GM12878 (cell line): Measurements from ENCODE around the gene MFAP2. TPM values are rescaled to one million over a fixed set of nuclear protein-coding genes. Genes with fewer than 3 reads are reported as not detected.

Source experiments
- ATAC-seq: fragments of 200-7000 bp; cut with Tn5 transposase; 3 replicates; pipeline ENCODE4 v1.9.1; 2020; ENCODE audit warnings: mild to moderate bottlenecking, moderate library complexity
- BruUV-seq: library from RNA; stranded (reverse); fragments of 400-500 nt; replicated peaks from 2 replicates; lab custom pipeline; 2021; lab: Mats Ljungman, UMichigan
- CTCF ChIA-PET: fragments of 300-600 bp; sonication (Branson Sonifier 250); formaldehyde crosslinking; extraction: SDS; loops from one replicate; lab custom pipeline; 2021; ENCODE audit warnings: inconsistent platforms; lab: Yijun Ruan, JAX
- POLR2A ChIA-PET: fragments of 350-600 bp; formaldehyde crosslinking; extraction: SDS; loops from one replicate; lab custom pipeline; 2021; ENCODE audit warnings: inconsistent platforms; lab: Charles Lee
- RAD21 ChIA-PET: fragments of 300-600 bp; sonication (Branson Sonifier 250); formaldehyde crosslinking; loops from one replicate; lab custom pipeline; 2023; ENCODE audit warnings: antibody characterized with exemption; ENCODE audit not compliant: unreplicated experiment; lab: Charles Lee
- SMC1A ChIA-PET: fragments of 300-600 bp; sonication (Branson Sonifier 250); formaldehyde crosslinking; loops from one replicate; lab custom pipeline; 2023; ENCODE audit not compliant: unreplicated experiment, uncharacterized antibody; lab: Charles Lee
- DNase-seq: peaks from one replicate; pipeline ENCODE4 v3.0.0-alpha.2; 2011; ENCODE audit warnings: low read depth, low spot score
- FAIRE-seq: peaks from 3 replicates; lab custom pipeline; 2011; peaks lifted over from hg19 to GRCh38; lab: Jason Lieb, UNC
- H2AFZ ChIP-seq: 2 replicates; pipeline ENCODE4 v1.6.0; 2011; ENCODE audit warnings: low read depth, low read length, control low read depth; ENCODE audit not compliant: control insufficient read depth
- H3K27ac ChIP-seq: 2 replicates; pipeline ENCODE4 v1.5.1; 2011; ENCODE audit warnings: control low read depth; ENCODE audit not compliant: control insufficient read depth, insufficient read depth
- H3K27me3 ChIP-seq, 2 experiments: replicated peaks in 1 of 2; 2 replicates each; pipeline versions ENCODE4 v1.6.0 to v1.6.1; 2011; ENCODE audit warnings: low read length in 1 of 2; ENCODE audit not compliant: control insufficient read depth in 2 of 2, insufficient read depth in 2 of 2
- H3K36me3 ChIP-seq, 2 experiments: 2 replicates each; pipeline ENCODE4 v1.5.1; 2011; ENCODE audit warnings: low read length in 1 of 2; ENCODE audit not compliant: control insufficient read depth in 2 of 2, insufficient read depth in 2 of 2
- H3K4me1 ChIP-seq: 2 replicates; pipeline ENCODE4 v1.6.1; 2011; ENCODE audit warnings: mild to moderate bottlenecking, low read length, moderate library complexity, mixed read lengths; ENCODE audit not compliant: control insufficient read depth, insufficient read depth
- H3K4me2 ChIP-seq: 2 replicates; pipeline ENCODE4 v1.6.0; 2011; ENCODE audit warnings: control low read depth; ENCODE audit not compliant: control insufficient read depth, insufficient read depth
- H3K4me3 ChIP-seq: fragments of 200-600 bp; sonication (generic); 2 replicates; pipeline ENCODE4 v1.5.1; 2016
- H3K79me2 ChIP-seq: 2 replicates; pipeline ENCODE4 v1.6.0; 2011; ENCODE audit warnings: low read length; ENCODE audit not compliant: control insufficient read depth, insufficient read depth
- H3K9ac ChIP-seq: 2 replicates; pipeline ENCODE4 v1.8.0; 2011; ENCODE audit warnings: low read length, control low read depth, mixed read lengths; ENCODE audit not compliant: control insufficient read depth, insufficient read depth
- H3K9me3 ChIP-seq: replicated peaks from 3 replicates; pipeline ENCODE4 v1.5.1; 2011; ENCODE audit warnings: mild to moderate bottlenecking, low read length; ENCODE audit not compliant: control insufficient read depth, insufficient read depth
- H4K20me1 ChIP-seq: 2 replicates; pipeline ENCODE4 v1.6.0; 2011; ENCODE audit not compliant: control insufficient read depth, insufficient read depth
- BACH1 ChIP-seq: fragments of 450-650 bp; IDR thresholded peaks from 2 replicates; pipeline ENCODE4 v1.6.1; 2017; ENCODE audit warnings: mild to moderate bottlenecking, borderline replicate concordance
- HDAC6 ChIP-seq: fragments of 200-600 bp; sonication (generic); IDR thresholded peaks from one replicate; pipeline ENCODE4 v1.8.0; 2017; ENCODE audit warnings: antibody characterized with exemption; ENCODE audit not compliant: unreplicated experiment
- IKZF2 ChIP-seq, 2 experiments: fragments of 450-650 bp; IDR thresholded peaks; 2 replicates each; pipeline ENCODE4 v1.6.1; 2017; ENCODE audit warnings: mild to moderate bottlenecking in 2 of 2, moderate library complexity in 2 of 2
- MAX ChIP-seq: IDR thresholded peaks from 2 replicates; pipeline ENCODE4 v1.6.1; 2012; ENCODE audit warnings: low read depth, low read length, improper control_type of control experiment
- NR2C1 ChIP-seq: fragments of 450-650 bp; IDR thresholded peaks from 2 replicates; pipeline ENCODE4 v1.6.1; 2017; ENCODE audit warnings: antibody characterized with exemption, mild to moderate bottlenecking, moderate library complexity
- PKNOX1 ChIP-seq: fragments of 450-650 bp; IDR thresholded peaks from 2 replicates; pipeline ENCODE4 v1.6.1; 2016; ENCODE audit warnings: mild to moderate bottlenecking
- SMARCA5 ChIP-seq: fragments of 450-650 bp; IDR thresholded peaks from 2 replicates; pipeline ENCODE4 v1.6.1; 2017; ENCODE audit warnings: mild to moderate bottlenecking
- SP1 ChIP-seq: IDR thresholded peaks from one replicate; pipeline ENCODE4 v1.6.1; 2011; ENCODE audit warnings: low read depth, low read length
- TBL1XR1 ChIP-seq: IDR thresholded peaks from 2 replicates; pipeline ENCODE4 v1.6.1; 2012; ENCODE audit warnings: low read depth, low read length, improper control_type of control experiment
- ZNF217 ChIP-seq: fragments of 450-650 bp; IDR thresholded peaks from 2 replicates; pipeline ENCODE4 v1.6.1; 2017; ENCODE audit warnings: antibody characterized with exemption, mild to moderate bottlenecking
- ZZZ3 ChIP-seq: IDR thresholded peaks from 2 replicates; pipeline ENCODE4 v1.6.1; 2011; ENCODE audit warnings: low read depth; ENCODE audit not compliant: control insufficient read depth, insufficient read length
- WGBS: methylation state at CpG from one replicate; pipeline ENCODE4 v1.1.6; 2016; ENCODE audit warnings: low lambda C conversion rate; ENCODE audit not compliant: insufficient replicate concordance, insufficient coverage; ENCODE audit errors: missing lambda C conversion rate; 5-methylcytosine and 5-hydroxymethylcytosine counted together
- in situ Hi-C: fragments of 300-500 bp; cut with MboI; formaldehyde crosslinking; loops from 9 replicates; pipeline ENCODE4 v1.14.3; 2018; ENCODE audit warnings: mixed read lengths
- intact Hi-C: fragments of 100-400 bp; cut with micrococcal nuclease; formaldehyde crosslinking; loops from one replicate; pipeline ENCODE4 v1.14.2; 2022; ENCODE audit not compliant: unreplicated experiment
- polyA plus RNA-seq, 11 experiments: library from polyadenylated mRNA; depleted of rRNA in 4 of 11; unstranded in 6 of 11; stranded (reverse) in 5 of 11; fragments of >200 nt; fragmentation: Nextera tagmentation in 4 of 11; fragmentation: Illumina TruSeq in 1 of 11; extraction: Ambion mirVana in 4 of 11; extraction: Trizol in 1 of 11; gene quantifications; 1 replicate in 1 of 11; 2 replicates in 10 of 11; pipeline versions ENCODE4 v1.2.1 to v1.2.3, GENCODE V29; 2011 to 2016; ENCODE audit warnings: inconsistent platforms in 2 of 11, missing spikeins in 2 of 11, low read depth in 1 of 11
- total RNA-seq, 4 experiments: library from RNA; depleted of rRNA in 3 of 4; stranded (reverse); fragments of >200 nt in 3 of 4; fragmentation: Illumina TruSeq in 1 of 4; extraction: Trizol in 1 of 4; gene quantifications; 2 replicates each; pipeline versions ENCODE4 v1.2.1 to v1.2.3, GENCODE V29; 2013 to 2021
- TF ChIP-seq, protein P1 (sequence below): IDR thresholded peaks from 2 replicates; pipeline ENCODE4 v1.6.1; 2012; ENCODE audit warnings: low read length, inconsistent platforms

The MFAP2 gene
- total and polyA plus RNA-seq, 10 of the 15 experiments (the other 5 are each of a cell fraction or from before 2014, with no cell fraction given) = 0.16 TPM; not detected in 9

- H3K79me2 ChIP-seq = no peaks in the 10 kb centered on the region
- no peak for TF ChIP-seq HDAC6
- no peak for TF ChIP-seq TBL1XR1
- TF ChIP-seq MAX = no peak
- no peak for TF ChIP-seq ZNF217
- TF ChIP-seq, all 136 proteins: peak for 0
- Histone ChIP-seq H3K4me3 (no peak overlapping the region), H3K27me3 (no peaks in the 10 kb centered on the region), H2AFZ (no peak overlapping the region), H3K36me3 (peaks cover 13 to 41% of the 10 kb centered on the region in 2 experiments), H3K4me1 (no peaks in the 10 kb centered on the region), H4K20me1 (no peaks in the 10 kb centered on the region), H3K9ac (no peak overlapping the region), H3K27ac (no peak overlapping the region), H3K4me2 (no peak overlapping the region), H3K9me3 (no peaks in the 10 kb centered on the region)
- BruUV-seq = no TSS peak
- intact Hi-C loops (no loop called here), in situ Hi-C loops (no loop called here)
- RAD21 ChIA-PET = no interaction called here
- SMC1A ChIA-PET = no interaction called here
- FAIRE-seq = no peak
- 82% methylated on average over 4 of the region's 4 CpGs for WGBS
- POLR2A ChIA-PET = no interaction called here
- ATAC-seq = no peak
- CTCF ChIA-PET = interaction anchor here (0.5 kb wide), 1 partner anchor 75 kb away, joined by 3 read pairs; no protein-coding TSS in a partner anchor
- DNase-seq = no peak
Measured at GRCh38 chr1:17030206-17030605, 49.8 kb upstream of the MFAP2 start.

DNA sequence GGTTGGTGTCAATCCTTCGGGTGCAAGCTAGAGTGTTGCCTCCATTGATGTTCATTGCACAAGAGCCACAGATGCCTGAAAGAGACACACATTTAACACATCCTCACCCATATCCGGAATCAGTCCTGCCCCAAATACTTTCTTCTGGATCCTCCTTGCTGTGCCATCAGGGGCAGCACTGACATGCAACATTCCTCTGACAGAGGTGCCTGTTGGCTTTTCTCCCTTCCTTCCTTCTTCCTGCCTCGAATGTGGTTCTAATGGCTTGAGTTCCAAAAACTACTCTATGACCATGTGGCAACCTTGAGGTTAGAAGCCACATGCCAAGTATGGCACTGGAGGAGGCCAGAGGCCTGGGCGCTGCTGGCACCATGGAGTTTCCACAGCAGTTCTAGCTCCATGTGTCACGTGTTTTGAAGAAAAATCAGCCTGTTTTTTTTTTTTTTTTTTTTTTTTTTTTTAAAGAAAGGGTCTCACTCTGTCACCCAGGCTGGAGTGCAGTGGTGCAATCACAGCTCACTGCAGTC lies 48.3 kb upstream of the MFAP2 start:
- peaks cover 19 to 52% of the 10 kb centered on the region in 2 experiments for H3K36me3 ChIP-seq
- no peaks in the 10 kb centered on the region for H3K79me2 ChIP-seq
- no peak overlapping the region for H3K9ac ChIP-seq
- no peaks in the 10 kb centered on the region for H3K27me3 ChIP-seq
- DNase-seq (no peak), ATAC-seq (no peak), FAIRE-seq (no peak)
- H3K4me2 ChIP-seq = no peak overlapping the region
- H3K4me3 ChIP-seq = no peak overlapping the region
- ChIA-PET SMC1A (no interaction called here), CTCF (interaction anchor here (0.6 to 1.1 kb wide), 3 partner anchors 11 to 843 kb away, joined by 3 to 4 read pairs (median 3); no protein-coding TSS in a partner anchor), POLR2A (interaction anchor here (0.6 to 0.7 kb wide), 2 partner anchors 18 to 716 kb away, joined by 3 to 8 read pairs; no protein-coding TSS in a partner anchor), RAD21 (no interaction called here)
- BruUV-seq = no TSS peak
- H3K9me3 ChIP-seq = no peaks in the 10 kb centered on the region
- H2AFZ ChIP-seq = no peak overlapping the region
- H4K20me1 ChIP-seq = no peaks in the 10 kb centered on the region
- 66% methylated on average over 5 of the region's 5 CpGs for WGBS
- H3K4me1 ChIP-seq = peaks cover 2% of the 10 kb centered on the region
- H3K27ac ChIP-seq = no peak overlapping the region
- in situ Hi-C loops = no loop called here
- intact Hi-C loops = no loop called here
- TF ChIP-seq SP1 (no peak), SMARCA5 (no peak), IKZF2 (IDR thresholded peaks at IDR 0.05) (no peak), ZZZ3 (no peak), BACH1 (no peak), PKNOX1 (no peak), NR2C1 (no peak)
- TF ChIP-seq, protein P1, sequence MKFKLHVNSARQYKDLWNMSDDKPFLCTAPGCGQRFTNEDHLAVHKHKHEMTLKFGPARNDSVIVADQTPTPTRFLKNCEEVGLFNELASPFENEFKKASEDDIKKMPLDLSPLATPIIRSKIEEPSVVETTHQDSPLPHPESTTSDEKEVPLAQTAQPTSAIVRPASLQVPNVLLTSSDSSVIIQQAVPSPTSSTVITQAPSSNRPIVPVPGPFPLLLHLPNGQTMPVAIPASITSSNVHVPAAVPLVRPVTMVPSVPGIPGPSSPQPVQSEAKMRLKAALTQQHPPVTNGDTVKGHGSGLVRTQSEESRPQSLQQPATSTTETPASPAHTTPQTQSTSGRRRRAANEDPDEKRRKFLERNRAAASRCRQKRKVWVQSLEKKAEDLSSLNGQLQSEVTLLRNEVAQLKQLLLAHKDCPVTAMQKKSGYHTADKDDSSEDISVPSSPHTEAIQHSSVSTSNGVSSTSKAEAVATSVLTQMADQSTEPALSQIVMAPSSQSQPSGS = no peak
